ENCODE results near the gene AK1. TPM values are rescaled to one million over a fixed set of nuclear protein-coding genes. Genes with fewer than 3 reads are reported as not detected.
"Not testable (repeated sequence)": the region's sequence is repeated elsewhere in the genome, so short reads cannot be mapped to it uniquely, and the experiment has no call there.

AK1 gene
- total RNA-seq, 1 experiment from 2014 or later = 84.5 TPM

- Histone ChIP-seq H4K20me1 (ENCODE audit: insufficient read depth) (no peaks in the 10 kb centered on the region), H3K4me3 (no peak overlapping the region), H3K4me2 (no peak overlapping the region), H3K9me2 (ENCODE audit: insufficient read depth) (no peaks in the 10 kb centered on the region), H2AFZ (no peak overlapping the region), H3K27me3 (ENCODE audit: insufficient read depth, low read depth) (no peaks in the 10 kb centered on the region), H3K27ac (no peak overlapping the region), H3K79me2 (ENCODE audit: low read depth) (no peaks in the 10 kb centered on the region), H3K36me3 (ENCODE audit: low read depth) (peaks cover 5% of the 10 kb centered on the region; the same call in 1 of the 2 replicates), H3K4me1 (replicated peaks; ENCODE audit: insufficient read depth) (no peaks in the 10 kb centered on the region), H3K9me3 (ENCODE audit: insufficient read depth, low read depth) (peaks cover 18% of the 10 kb centered on the region), H3F3A (ENCODE audit: insufficient read depth, low read depth) (no peaks in the 10 kb centered on the region)
- CTCF ChIA-PET = no interaction called here
- POLR2A ChIA-PET (ENCODE audit: unreplicated experiment) = interaction anchor here (0.5 kb wide), 1 partner anchor 53 kb away, joined by 4 read pairs; no protein-coding TSS in a partner anchor
- no peak for DNase-seq
- TF ChIP-seq EZH2 (IDR thresholded peaks at IDR 0.05; ENCODE audit: low read depth) (no peak), CTCF (conservative IDR thresholded peaks at IDR 0.05) (no peak)
- no TSS peak for BruUV-seq (replicated peaks)
- intact Hi-C loops (cut with micrococcal nuclease; ENCODE audit: unreplicated experiment) = no loop called here
Observed at GRCh38 chr9:127847178-127847510, 30.3 kb downstream of the AK1 start.

GRCh38 chr9:127846443-127847177 lies 30.9 kb downstream of the AK1 start:
- Histone ChIP-seq H3K27me3 (ENCODE audit: insufficient read depth, low read depth) (no peaks in the 10 kb centered on the region), H3F3A (ENCODE audit: insufficient read depth, low read depth) (0 out of 2 replicates have a peak, but pooled peaks cover 4% of the 10 kb centered on the region), H3K27ac (no peak overlapping the region), H3K4me2 (no peak overlapping the region), H4K20me1 (ENCODE audit: insufficient read depth) (no peaks in the 10 kb centered on the region), H3K4me1 (replicated peaks; ENCODE audit: insufficient read depth) (no peaks in the 10 kb centered on the region), H2AFZ (no peak overlapping the region), H3K79me2 (ENCODE audit: low read depth) (no peaks in the 10 kb centered on the region), H3K4me3 (no peak overlapping the region), H3K9me3 (ENCODE audit: insufficient read depth, low read depth) (peaks cover 18% of the 10 kb centered on the region), H3K9me2 (ENCODE audit: insufficient read depth) (no peaks in the 10 kb centered on the region), H3K36me3 (ENCODE audit: low read depth) (peaks cover 5% of the 10 kb centered on the region; the same call in 1 of the 2 replicates)
- no peak for DNase-seq
- intact Hi-C loops (cut with micrococcal nuclease; ENCODE audit: unreplicated experiment) = no loop called here
- no TSS peak for BruUV-seq (replicated peaks)
- ChIA-PET CTCF (no interaction called here), POLR2A (ENCODE audit: unreplicated experiment) (interaction anchor here (0.5 kb wide), 1 partner anchor 54 kb away, joined by 4 read pairs; no protein-coding TSS in a partner anchor)
- TF ChIP-seq EZH2 (IDR thresholded peaks at IDR 0.05; ENCODE audit: low read depth) (no peak), CTCF (conservative IDR thresholded peaks at IDR 0.05) (no peak)

- BruUV-seq (replicated peaks); H3F3A ChIP-seq (ENCODE audit: insufficient read depth, low read depth); intact Hi-C loops (cut with micrococcal nuclease; ENCODE audit: unreplicated experiment); H3K36me3 ChIP-seq (ENCODE audit: low read depth); POLR2A ChIA-PET (ENCODE audit: unreplicated experiment); H2AFZ ChIP-seq; DNase-seq; H3K27me3 ChIP-seq (ENCODE audit: insufficient read depth, low read depth); H3K79me2 ChIP-seq (ENCODE audit: low read depth); H3K27ac ChIP-seq; CTCF ChIA-PET; H3K4me3 ChIP-seq; H3K4me1 ChIP-seq (replicated peaks; ENCODE audit: insufficient read depth); H3K4me2 ChIP-seq; H4K20me1 ChIP-seq (ENCODE audit: insufficient read depth); H3K9me2 ChIP-seq (ENCODE audit: insufficient read depth): not testable (repeated sequence)
- peaks cover 18% of the 10 kb centered on the region for H3K9me3 ChIP-seq (ENCODE audit: insufficient read depth, low read depth)
Observed at GRCh38 chr9:127845619-127846018, 31.9 kb downstream of the AK1 start.

All from PC-9 (cell line).